Renal cortex interstitium (tissue), 11 donors: ENCODE results near the gene ITPK1. TPM values are rescaled to one million over a fixed set of nuclear protein-coding genes. Genes with fewer than 3 reads are reported as not detected.

Source experiments
- DNase-seq, 11 donors: peaks; one replicate each; pipeline ENCODE4 v3.0.0-alpha.2; 2013; ENCODE audit warnings: low read depth in 9 of 11, low spot score in 4 of 11; ENCODE audit errors: extremely low read depth in 1 of 11
- polyA plus RNA-seq, 3 donors: library from polyadenylated mRNA; unstranded; fragments of 120-200 nt; gene quantifications; one replicate each; pipeline ENCODE4 v1.2.1, GENCODE V29; 2013; ENCODE audit not compliant: insufficient read length in 3 of 3

The ITPK1 gene
- polyA plus RNA-seq, 3 donors = 27.5 to 40.5 (median 33.0) TPM

- no peak for DNase-seq
Observed at GRCh38 chr14:93009471-93010129, 106.1 kb downstream of the ITPK1 start.

DNA sequence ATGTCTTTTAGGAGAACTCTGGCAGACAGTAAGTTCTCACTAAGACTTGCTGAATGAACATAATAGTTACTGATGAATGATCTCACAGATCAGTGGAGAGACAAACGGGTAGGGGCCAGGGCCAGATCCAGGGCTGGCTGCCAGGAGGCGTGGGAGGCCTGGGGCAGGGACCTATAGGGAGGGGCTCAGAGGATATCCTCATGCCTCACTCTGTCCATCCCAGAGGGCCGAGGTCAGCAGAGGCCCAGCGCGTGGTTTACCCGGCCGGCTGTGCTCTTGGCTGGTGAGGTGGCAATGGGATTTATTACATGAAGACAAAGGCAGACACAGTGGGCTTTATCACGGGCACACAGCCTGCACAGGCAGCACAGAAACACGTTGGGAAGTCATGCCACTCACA lies 107.3 kb downstream of the ITPK1 start:
- DNase-seq = no peak

GRCh38 chr14:93007225-93007997 lies 108.3 kb downstream of the ITPK1 start:
- no peak for DNase-seq

DNA sequence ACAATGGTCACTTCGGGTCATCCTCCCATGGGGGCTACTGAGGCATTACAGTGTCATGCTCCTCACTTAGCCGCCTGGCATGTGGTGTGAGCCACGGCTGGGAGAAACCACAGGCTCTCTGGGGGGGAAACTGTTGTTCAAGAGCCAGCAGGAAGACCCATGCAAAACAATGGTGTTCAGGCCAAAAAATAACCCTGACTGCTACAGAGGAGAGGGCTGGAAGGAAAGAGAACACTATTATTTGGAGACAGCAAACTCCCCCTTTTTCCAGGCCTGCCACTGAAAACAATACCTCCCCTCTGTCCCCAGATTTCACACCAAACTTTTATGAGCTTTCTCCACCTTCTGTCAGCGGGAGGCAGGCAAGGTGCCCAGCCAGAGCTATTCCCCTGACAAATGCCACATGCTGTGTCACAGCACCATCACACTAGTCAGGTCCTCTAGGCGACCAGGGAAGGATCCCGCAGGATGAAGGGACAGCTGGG lies 109.1 kb downstream of the ITPK1 start:
- DNase-seq = no peak

GRCh38 chr14:93005838-93006237 lies 109.9 kb downstream of the ITPK1 start:
- DNase-seq = no peak

GRCh38 chr14:93005135-93005813 lies 110.5 kb downstream of the ITPK1 start:
- no peak for DNase-seq

- DNase-seq = no peak
Observed at GRCh38 chr14:93004699-93005082, 111.0 kb downstream of the ITPK1 start.

- no peak for DNase-seq
Observed at GRCh38 chr14:93003945-93004698, 111.6 kb downstream of the ITPK1 start.

DNA sequence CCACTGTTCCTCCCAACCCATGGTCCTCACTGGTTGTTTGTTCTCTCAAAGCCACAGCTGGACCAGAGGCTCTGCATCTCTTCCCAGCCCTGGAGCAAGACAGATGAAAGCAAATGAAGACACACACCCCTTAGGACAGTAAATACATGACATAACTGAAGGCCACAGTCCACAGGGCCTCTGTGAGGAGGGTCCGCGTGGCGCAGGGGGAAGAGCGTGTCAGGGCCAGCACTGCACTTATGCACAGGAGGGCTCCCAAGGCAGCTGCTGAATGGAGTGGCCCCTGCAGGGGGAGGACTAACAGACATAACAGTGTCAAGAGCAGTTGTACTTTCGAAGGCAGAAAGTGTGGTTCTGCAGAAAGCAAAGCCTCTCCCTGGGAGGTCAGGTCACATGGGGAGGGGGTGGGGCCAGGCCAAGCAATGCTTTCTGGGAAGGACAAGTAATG lies 112.8 kb downstream of the ITPK1 start:
- no peak for DNase-seq

GRCh38 chr14:93002049-93002448 lies 113.7 kb downstream of the ITPK1 start:
- DNase-seq = no peak

DNA sequence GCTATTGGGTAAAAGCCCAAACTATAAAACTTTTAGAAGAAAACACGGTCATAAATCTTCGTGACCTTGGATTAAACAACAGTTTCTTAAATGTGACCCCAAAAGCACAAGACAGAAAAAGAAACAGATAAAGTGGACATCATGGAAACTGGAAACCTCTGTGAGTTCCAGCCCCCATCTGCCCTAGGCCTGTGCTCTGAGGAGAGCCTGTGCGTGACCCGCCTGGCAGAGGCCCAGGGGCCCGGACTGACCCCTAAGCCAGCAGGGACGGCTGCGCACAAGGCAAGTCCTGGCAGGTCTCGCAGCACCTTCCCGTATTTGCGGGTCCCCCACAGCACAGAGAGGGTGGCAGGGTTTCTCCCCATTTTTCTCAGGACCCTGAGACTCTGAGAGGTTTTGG lies 116.8 kb downstream of the ITPK1 start:
- no peak for DNase-seq

- no peak for DNase-seq
Observed at GRCh38 chr14:92997343-92998061, 118.2 kb downstream of the ITPK1 start.

DNA sequence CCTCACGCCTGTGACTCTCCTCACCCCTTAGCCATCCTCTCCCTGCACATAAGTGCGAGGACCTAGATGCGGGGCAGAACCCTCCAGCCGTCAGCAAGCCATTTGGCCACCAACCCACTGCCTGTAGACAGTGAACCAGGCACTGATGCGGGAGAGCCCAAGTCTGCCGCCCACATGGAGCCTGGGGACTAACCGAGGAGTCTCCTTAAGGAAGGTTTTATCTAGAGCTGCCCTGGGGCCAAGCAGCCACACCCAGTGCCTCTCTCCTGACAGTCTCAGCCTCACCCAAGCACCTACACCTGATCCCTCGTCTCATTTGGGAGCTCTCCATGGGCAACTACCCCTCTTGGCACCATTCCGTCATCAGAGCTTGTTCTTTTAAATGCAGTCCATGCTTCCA lies 120.1 kb downstream of the ITPK1 start:
- DNase-seq = no peak

GRCh38 chr14:92994942-92995341 lies 120.8 kb downstream of the ITPK1 start:
- DNase-seq = no peak

GRCh38 chr14:92994131-92994676 lies 121.5 kb downstream of the ITPK1 start:
- DNase-seq = no peak

GRCh38 chr14:92993302-92993701 lies 122.4 kb downstream of the ITPK1 start:
- no peak for DNase-seq

DNA sequence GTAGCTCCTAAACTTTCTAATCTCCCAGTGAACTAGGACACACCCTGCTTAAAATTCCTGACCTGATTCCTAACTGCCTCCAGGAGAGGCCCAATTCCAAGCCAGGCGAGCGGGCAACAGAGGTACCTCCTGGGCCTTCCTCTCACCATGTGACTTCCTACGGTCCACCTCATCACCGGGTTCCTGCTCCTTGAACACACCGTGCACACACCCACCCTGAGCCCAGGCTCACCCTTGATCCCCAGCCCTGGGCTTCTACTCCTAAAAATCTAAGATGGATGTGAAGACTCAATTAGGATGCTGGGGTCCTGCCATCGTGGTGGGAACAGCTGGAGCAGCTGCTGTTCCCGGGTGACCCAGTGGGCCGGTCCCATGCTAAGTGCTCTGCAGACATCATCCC lies 124.2 kb downstream of the ITPK1 start:
- no peak for DNase-seq
